SK-N-MC (cell line): ENCODE results near the gene ABLIM1.

ENCODE experiments used
- DNase-seq: peaks from one replicate; pipeline ENCODE4 v3.0.0-alpha.2; 2011; ENCODE audit warnings: low read depth, low spot score
- H3K27ac ChIP-seq: fragments of 200-600 bp; sonication (generic); 2 replicates; pipeline ENCODE4 v1.5.1; 2016; ENCODE audit warnings: mixed run types
- H3K36me3 ChIP-seq: fragments of 200-600 bp; sonication (generic); 2 replicates; pipeline ENCODE4 v1.6.1; 2017; ENCODE audit warnings: antibody characterized with exemption, low read length, mixed read lengths; ENCODE audit not compliant: insufficient read depth
- H3K4me3 ChIP-seq: fragments of 200-600 bp; sonication (generic); 2 replicates; pipeline ENCODE4 v1.5.1; 2016
- H3K9ac ChIP-seq: fragments of 200-600 bp; sonication (generic); 2 replicates; pipeline ENCODE4 v1.8.0; 2017; ENCODE audit warnings: mixed run types, mixed read lengths; ENCODE audit not compliant: insufficient read length
- H3K9me3 ChIP-seq: fragments of 200-600 bp; sonication (generic); 2 replicates; pipeline ENCODE4 v1.6.1; 2017; ENCODE audit warnings: low read depth, mild to moderate bottlenecking, antibody characterized with exemption, low read length, moderate library complexity, mixed read lengths
- EZH2 ChIP-seq: fragments of 200-600 bp; sonication (generic); IDR thresholded peaks from one replicate; pipeline ENCODE4 v1.6.1; 2017; ENCODE audit warnings: antibody characterized with exemption
- FOXP2 ChIP-seq: optimal IDR thresholded peaks from 2 replicates; pipeline ENCODE3; 2011; ENCODE audit warnings: mild to moderate bottlenecking, moderate library complexity; ENCODE audit not compliant: insufficient read depth; ENCODE audit errors: extremely low read length, control extremely low read depth
- POLR2AphosphoS5 ChIP-seq: IDR thresholded peaks from 2 replicates; pipeline ENCODE4 v1.6.1; 2012; ENCODE audit warnings: mild to moderate bottlenecking, low read depth, low read length, borderline replicate concordance

Gene ABLIM1

GRCh38 chr10:114477285-114477684, 180.8 kb downstream of the ABLIM1 start:
- TF ChIP-seq FOXP2 = no peak
- TF ChIP-seq EZH2 = no peak
- no peak for TF ChIP-seq POLR2AphosphoS5
- DNase-seq = no peak

GRCh38 chr10:114474989-114475388, 183.1 kb downstream of the ABLIM1 start:
- Histone ChIP-seq H3K9me3 (no peaks in the 10 kb centered on the region), H3K36me3 (no peaks in the 10 kb centered on the region), H3K9ac (no peak overlapping the region), H3K4me3 (no peak overlapping the region), H3K27ac (no peak overlapping the region)
- DNase-seq = no peak
- TF ChIP-seq POLR2AphosphoS5 (no peak), EZH2 (no peak)

More at GRCh38 chr10:114477285-114477684, 180.8 kb downstream of the ABLIM1 start:
- H3K9ac ChIP-seq = no peak overlapping the region
- no peak overlapping the region for H3K4me3 ChIP-seq
- H3K9me3 ChIP-seq = no peaks in the 10 kb centered on the region
- no peak overlapping the region for H3K27ac ChIP-seq
- no peaks in the 10 kb centered on the region for H3K36me3 ChIP-seq

DNA sequence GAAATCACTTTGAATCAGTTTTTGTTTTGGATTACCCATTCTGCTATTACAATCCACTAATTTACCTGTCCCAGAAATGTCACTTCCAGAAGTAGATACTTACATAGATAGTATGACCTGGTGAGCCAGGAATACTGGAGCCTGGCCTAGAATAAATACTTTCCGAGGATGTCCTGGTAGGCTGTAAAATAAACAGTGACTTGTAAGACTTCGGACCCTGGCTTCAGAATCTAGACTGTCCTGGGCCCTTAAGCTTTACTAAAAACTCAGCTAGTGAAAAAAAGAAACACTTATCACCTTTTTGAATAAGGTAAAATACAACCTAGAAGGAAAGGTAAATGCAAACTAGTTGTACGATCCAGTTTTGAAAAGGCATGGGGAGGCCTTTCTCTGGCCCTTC, 184.3 kb downstream of the ABLIM1 start:
- no peaks in the 10 kb centered on the region for H3K9me3 ChIP-seq
- DNase-seq = no peak
- H3K36me3 ChIP-seq = no peaks in the 10 kb centered on the region
- H3K4me3 ChIP-seq = no peak overlapping the region
- no peak overlapping the region for H3K9ac ChIP-seq
- H3K27ac ChIP-seq = no peak overlapping the region
- no peak for TF ChIP-seq EZH2
- TF ChIP-seq FOXP2 = no peak
- no peak for TF ChIP-seq POLR2AphosphoS5

DNA sequence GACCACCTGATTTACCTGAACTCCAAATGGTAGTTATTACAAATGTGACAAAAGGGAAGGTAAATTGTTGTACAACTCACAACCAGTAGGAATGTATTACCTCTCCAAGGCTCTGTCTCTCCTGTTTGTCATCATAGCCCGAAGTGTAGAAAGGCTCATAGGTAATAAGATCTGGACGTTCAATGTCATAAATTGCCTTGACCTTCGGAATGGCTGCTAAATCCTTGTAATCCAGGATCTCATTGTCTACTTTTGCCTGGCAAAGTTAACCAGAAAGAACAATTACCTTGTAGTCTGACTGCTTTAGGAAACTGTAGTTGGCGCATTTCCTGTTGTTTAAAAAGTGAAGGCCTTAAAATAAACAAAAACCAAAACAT, 185.2 kb downstream of the ABLIM1 start:
- H3K27ac ChIP-seq = no peak overlapping the region
- H3K4me3 ChIP-seq = no peak overlapping the region
- no peaks in the 10 kb centered on the region for H3K36me3 ChIP-seq
- no peaks in the 10 kb centered on the region for H3K9me3 ChIP-seq
- DNase-seq = no peak
- no peak overlapping the region for H3K9ac ChIP-seq
- no peak for TF ChIP-seq POLR2AphosphoS5
- TF ChIP-seq FOXP2 = no peak
- no peak for TF ChIP-seq EZH2

GRCh38 chr10:114471906-114472876, 185.9 kb downstream of the ABLIM1 start:
- no peak overlapping the region for H3K9ac ChIP-seq
- H3K9me3 ChIP-seq = no peaks in the 10 kb centered on the region
- H3K36me3 ChIP-seq = no peaks in the 10 kb centered on the region
- no peak for TF ChIP-seq POLR2AphosphoS5
- TF ChIP-seq FOXP2 = no peak
- no peak for TF ChIP-seq EZH2
- H3K4me3 ChIP-seq = no peak overlapping the region
- DNase-seq = no peak
- H3K27ac ChIP-seq = no peak overlapping the region

DNA sequence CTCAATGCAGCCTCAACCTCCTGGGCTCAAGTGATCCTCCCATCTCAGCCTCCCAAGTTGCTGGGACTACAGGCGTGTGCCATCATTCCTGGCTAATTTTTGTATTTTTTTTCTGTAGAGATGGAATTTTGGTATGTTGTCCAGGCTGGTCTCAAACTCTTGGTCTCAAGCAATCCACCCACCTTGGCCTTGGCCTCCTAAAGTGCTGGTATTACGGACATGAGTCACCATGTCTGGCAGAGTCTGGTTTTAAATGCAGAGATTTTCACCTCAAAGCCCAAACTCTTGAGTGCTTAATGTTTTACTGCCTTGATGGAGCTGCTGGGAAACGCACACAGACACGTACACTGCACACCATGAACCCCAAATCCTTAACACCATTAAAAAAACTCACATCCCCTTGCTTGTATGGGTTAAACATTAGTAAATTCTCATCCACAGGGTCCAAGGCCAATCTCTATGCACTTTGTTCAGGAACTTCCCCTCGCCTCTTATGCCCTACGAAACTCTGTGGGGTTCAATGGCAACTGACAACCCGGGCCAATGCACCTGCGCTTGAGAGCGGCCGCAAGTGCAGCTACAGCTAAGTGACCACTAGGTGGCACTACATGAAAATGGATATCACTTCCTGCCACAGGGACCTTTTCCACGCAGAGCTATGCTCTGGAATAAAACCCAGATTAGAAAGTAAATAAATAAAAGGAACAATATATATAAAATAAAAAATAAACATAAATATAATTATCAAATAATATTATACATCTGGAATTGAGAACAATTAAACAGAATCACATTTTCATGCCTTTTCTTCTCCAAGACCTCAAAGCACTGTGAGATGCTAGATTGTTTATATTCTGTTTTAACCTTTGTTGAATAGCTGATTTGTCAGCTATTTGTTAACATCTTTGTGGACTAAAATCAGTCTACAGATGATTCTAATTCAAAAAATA, 186.8 kb downstream of the ABLIM1 start:
- Histone ChIP-seq H3K36me3 (no peaks in the 10 kb centered on the region), H3K27ac (no peak overlapping the region), H3K9ac (no peak overlapping the region), H3K9me3 (no peaks in the 10 kb centered on the region), H3K4me3 (no peak overlapping the region)
- TF ChIP-seq POLR2AphosphoS5 (no peak), EZH2 (no peak), FOXP2 (no peak)
- DNase-seq = no peak

GRCh38 chr10:114470361-114470760, 187.7 kb downstream of the ABLIM1 start:
- H3K27ac ChIP-seq = no peak overlapping the region
- H3K36me3 ChIP-seq = no peaks in the 10 kb centered on the region
- H3K9me3 ChIP-seq = no peaks in the 10 kb centered on the region
- no peak overlapping the region for H3K4me3 ChIP-seq
- TF ChIP-seq EZH2 (no peak), FOXP2 (no peak), POLR2AphosphoS5 (no peak)
- no peak overlapping the region for H3K9ac ChIP-seq
- DNase-seq = no peak

GRCh38 chr10:114458955-114459354, 199.1 kb downstream of the ABLIM1 start:
- Histone ChIP-seq H3K27ac (no peak overlapping the region), H3K9me3 (no peaks in the 10 kb centered on the region), H3K36me3 (no peaks in the 10 kb centered on the region), H3K4me3 (no peak overlapping the region), H3K9ac (no peak overlapping the region)
- TF ChIP-seq FOXP2 (no peak), EZH2 (no peak), POLR2AphosphoS5 (no peak)
- no peak for DNase-seq
